C4-2B (cell line): ENCODE data around the gene NHP2.

Source experiments
- CTCF ChIP-seq: fragments of 450-650 bp; conservative IDR thresholded peaks from 2 replicates; pipeline ENCODE4 v1.5.1; 2017; ENCODE audit warnings: mild to moderate bottlenecking
- ZFX ChIP-seq: fragments of 450-650 bp; IDR thresholded peaks from 2 replicates; pipeline ENCODE4 v1.6.1; 2017

DNA sequence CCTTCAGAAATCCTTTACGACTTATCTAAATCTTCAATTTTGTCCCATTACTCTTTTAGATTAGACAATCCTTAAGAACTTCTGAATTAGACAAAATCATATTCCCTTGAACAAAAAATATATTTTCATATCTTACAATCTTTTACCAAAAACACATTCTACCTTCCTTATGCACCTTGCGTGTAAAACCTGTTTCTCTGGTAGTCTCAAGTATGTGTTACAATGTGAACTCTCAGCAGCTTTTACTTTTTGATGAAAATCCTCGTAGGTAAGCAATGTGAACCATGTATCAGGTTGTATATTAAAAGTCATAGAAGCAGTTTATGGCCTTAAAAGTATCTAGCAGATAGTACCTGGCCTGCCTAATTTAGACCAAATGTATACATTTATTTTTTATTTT, 20.8 kb upstream of the NHP2 start:
- TF ChIP-seq CTCF: no peak
- no peak for TF ChIP-seq ZFX
